MM.1S (cell line): Measurements from ENCODE around the gene EIF3L.

Experiments
- EZH2 ChIP-seq: fragments of 300-600 bp; sonication (generic); optimal IDR thresholded peaks from 2 replicates; pipeline ENCODE3; 2017; ENCODE audit warnings: low read depth, mild to moderate bottlenecking, antibody characterized with exemption, low read length, mixed read lengths
- EZH2phosphoT487 ChIP-seq: fragments of 300-600 bp; sonication (generic); IDR thresholded peaks from 2 replicates; pipeline ENCODE4 v1.6.1; 2018; ENCODE audit warnings: antibody characterized with exemption, low read length
- TF ChIP-seq, protein P1 (sequence below): fragments of 300-600 bp; sonication (generic); IDR thresholded peaks from 2 replicates; pipeline ENCODE4 v1.5.1; 2016; ENCODE audit warnings: antibody characterized with exemption, low read length, mixed read lengths

DNA sequence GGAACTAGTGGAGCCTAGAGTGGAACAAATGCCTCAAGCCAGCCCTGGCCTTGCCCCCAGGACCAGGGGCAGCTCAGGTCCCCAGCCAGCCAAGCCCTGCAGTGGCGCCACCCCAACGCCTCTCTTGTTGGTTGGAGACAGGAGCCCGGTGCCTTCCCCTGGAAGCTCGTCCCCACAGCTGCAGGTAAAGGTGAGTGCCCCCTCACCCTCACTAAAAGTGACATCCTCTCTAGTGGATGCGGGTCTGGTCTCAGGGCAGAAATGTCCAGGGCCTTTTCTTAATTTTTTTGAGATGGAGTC lies 78.4 kb downstream of the EIF3L start:
- TF ChIP-seq, protein P1, sequence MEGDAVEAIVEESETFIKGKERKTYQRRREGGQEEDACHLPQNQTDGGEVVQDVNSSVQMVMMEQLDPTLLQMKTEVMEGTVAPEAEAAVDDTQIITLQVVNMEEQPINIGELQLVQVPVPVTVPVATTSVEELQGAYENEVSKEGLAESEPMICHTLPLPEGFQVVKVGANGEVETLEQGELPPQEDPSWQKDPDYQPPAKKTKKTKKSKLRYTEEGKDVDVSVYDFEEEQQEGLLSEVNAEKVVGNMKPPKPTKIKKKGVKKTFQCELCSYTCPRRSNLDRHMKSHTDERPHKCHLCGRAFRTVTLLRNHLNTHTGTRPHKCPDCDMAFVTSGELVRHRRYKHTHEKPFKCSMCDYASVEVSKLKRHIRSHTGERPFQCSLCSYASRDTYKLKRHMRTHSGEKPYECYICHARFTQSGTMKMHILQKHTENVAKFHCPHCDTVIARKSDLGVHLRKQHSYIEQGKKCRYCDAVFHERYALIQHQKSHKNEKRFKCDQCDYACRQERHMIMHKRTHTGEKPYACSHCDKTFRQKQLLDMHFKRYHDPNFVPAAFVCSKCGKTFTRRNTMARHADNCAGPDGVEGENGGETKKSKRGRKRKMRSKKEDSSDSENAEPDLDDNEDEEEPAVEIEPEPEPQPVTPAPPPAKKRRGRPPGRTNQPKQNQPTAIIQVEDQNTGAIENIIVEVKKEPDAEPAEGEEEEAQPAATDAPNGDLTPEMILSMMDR: no peak
- no peak for TF ChIP-seq EZH2phosphoT487
- no peak for TF ChIP-seq EZH2
